GM12875 (cell line): ENCODE results near the gene SGMS2.

Experiments
- H3K4me3 ChIP-seq: one replicate; pipeline ENCODE4 v1.5.1; 2011; ENCODE audit warnings: low read depth, low read length, control low read depth
- CTCF ChIP-seq: IDR thresholded peaks from 2 replicates; pipeline ENCODE4 v1.5.1; 2011; ENCODE audit warnings: low read depth, mild to moderate bottlenecking, control low read depth, inconsistent platforms, low read length, moderate library complexity, borderline replicate concordance; ENCODE audit not compliant: insufficient read depth

SGMS2 gene

DNA sequence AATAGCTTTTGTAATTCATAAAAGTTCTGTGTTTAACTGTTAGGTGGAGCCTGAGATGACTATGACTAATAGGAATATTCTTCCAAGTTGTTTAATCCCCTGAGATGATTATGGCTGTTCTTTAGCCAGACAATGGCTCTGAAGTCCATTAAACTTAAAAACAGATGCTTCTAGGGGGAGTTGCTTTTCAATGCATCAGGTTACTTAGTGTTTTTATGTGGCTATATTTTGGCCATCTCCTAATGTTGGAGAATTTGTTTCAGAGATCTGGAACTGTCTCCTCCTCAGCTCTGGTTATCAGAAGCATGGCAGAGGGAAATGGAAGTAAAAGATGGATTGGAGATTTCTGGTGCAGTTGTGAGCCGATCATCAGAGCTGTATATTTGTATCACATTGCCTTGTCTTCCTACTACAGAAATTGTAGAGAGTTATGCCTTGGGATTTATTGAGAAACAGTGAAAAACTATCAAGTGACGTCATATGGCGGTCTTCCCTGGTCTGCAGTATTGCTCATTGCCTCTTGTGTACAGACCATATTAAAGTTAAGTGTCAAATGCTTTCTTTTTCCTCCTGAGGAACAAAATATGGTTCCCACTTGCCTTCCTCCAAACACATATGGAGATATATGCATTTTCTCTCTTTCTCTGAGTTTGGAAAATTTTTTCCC is 29.8 kb downstream of the SGMS2 start:
- H3K4me3 ChIP-seq, result no peak overlapping the region
- TF ChIP-seq CTCF, result no peak

- no peak for TF ChIP-seq CTCF
- no peak overlapping the region for H3K4me3 ChIP-seq
These were observed 31.0 kb downstream of the SGMS2 start for GRCh38 chr4:107855723-107856122.

DNA sequence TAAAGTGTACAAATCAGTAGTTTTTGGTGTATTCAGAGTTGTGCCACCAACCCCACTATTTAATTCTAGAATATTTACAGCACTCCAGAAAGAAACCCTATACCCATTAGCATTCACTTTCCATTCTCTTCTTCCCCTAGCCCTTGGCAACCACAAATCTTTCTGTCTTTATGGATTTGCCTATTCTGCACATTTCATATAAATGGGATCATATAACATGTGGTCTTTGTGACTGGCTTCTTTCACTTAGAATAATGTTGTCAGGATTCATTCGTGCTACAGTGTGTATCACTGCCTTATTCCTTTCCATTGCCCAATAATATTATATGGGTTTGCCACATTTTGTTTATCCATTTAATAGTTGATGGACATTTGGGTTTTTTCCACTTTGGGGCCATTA is 32.2 kb downstream of the SGMS2 start:
- no peak for TF ChIP-seq CTCF
- no peak overlapping the region for H3K4me3 ChIP-seq

- no peak for TF ChIP-seq CTCF
- H3K4me3 ChIP-seq, result no peak overlapping the region
These were observed 33.0 kb downstream of the SGMS2 start for GRCh38 chr4:107857741-107858140.

DNA sequence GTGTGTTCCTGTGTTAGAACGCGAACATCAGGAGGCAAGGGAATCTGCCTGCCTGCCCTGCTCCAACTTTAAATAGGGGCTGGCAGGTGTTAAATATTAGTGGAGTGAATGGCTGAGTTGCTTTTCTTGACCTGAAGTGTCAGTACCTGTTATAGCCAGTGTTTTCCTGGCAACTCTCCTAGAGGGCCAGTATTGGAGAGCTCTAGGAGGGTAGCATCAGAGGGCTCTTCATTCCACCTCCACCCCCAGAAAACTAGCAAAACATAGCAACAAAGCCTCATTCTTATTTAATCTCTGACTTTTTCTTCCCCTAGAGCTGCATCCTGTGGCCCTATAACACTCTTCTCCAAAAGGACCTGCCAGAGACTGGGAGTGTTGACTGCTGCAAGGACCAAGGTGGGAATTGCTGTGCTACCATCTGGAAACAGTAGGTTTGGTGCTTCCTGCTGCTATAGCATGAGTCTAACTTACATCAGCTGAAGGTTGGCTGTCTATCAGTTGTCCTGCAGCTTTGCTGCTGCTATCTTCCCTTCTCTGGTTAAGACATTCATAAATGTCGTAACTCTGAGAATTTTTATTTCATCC is 33.5 kb downstream of the SGMS2 start:
- no peak overlapping the region for H3K4me3 ChIP-seq
- TF ChIP-seq CTCF, result no peak

DNA sequence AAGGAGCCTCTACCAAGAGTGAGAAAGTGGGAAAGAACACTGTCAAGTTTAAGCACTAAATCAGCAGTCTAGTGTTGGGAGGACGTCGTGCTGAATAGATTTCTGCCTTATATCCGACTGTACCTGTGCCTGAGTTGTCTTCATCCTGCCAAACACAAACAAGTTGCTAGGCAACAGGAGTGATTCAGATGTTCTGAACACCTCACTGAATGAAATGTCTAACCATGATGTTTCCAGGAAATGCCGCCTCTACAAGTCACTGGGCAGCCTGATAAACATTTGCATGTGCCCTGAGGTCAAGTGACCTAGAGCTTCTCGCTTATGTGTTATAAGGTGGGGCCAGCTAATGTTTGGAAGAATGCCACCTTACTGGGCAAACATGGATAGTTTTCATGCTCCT is 37.9 kb downstream of the SGMS2 start:
- no peak for TF ChIP-seq CTCF
- H3K4me3 ChIP-seq, result no peak overlapping the region

DNA sequence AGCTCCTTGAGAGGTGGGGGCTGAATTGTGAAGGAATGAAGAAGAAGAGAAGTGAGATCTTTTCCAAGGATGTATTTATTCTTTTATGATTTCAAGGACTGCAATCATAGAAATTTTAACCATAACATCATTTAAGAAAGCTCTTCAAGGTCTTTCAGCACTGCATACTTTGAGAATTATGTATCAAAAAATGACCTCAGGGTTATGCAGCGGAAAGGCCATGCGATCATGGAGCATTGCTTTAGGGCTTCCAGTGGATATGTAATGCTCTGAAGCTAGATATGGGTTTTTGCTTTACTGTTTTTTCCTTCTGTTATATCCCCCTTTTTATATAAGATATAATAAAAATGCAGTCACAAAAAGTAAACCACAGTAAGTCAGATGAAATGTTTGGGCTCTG is 38.7 kb downstream of the SGMS2 start:
- H3K4me3 ChIP-seq, result no peak overlapping the region
- no peak for TF ChIP-seq CTCF
